ENCODE data around the gene PDK1.

Gene PDK1

DNA sequence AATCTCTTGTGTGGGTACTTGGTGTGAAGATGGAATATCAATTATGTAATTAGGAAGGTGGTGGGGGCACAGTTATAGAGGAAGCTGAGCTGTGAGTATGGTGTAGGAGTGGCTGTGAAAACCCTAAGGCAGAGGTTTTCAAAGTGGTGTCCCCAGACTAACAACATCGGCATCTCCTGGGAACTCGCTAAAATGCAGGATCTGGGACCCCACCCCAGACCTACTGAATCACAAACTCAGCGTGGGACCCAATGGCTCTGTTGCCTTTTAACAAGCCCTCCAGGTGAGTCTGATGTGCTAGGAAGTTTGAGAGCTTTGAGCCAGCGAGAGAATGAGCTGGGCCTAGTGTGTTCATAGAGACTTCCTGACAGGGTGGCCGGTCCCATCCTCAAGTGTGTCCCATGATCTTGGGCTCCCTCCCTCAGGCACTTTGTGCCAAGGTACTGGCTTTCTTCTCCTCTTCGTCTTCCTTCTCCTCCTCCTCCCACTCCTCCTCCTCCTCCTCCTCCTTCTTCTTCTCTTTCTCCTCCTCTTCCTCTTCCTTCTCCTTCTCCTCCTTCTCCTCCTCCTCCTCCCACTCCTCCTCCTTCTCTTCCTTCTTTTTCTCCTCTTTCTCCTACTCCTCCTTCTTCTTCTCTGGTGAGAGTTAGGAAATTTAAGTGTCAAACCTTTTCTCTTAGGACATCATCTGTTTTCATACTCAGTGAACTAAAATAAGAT, 86.6 kb downstream of the PDK1 start:
- no peak for DNase-seq

DNA sequence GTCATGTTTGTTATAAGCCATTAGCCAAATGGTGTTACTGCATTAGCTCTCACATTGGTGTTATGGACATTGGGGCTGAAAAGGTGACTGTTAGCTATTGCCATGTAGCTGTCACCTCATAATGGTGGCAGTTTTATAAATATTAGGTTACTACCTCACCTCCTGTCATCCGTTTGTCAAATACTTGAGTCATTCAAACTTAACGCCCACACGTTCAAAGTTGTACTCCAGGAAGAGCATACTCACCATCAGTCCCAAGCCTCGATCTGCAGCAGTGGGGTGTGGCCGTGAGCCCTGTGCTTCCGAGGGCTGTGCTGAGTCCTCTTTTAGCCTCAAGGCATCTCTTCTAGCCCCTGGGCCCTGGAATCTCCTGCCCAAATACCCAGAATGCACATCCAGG, 87.3 kb downstream of the PDK1 start:
- no peak for DNase-seq

DNA sequence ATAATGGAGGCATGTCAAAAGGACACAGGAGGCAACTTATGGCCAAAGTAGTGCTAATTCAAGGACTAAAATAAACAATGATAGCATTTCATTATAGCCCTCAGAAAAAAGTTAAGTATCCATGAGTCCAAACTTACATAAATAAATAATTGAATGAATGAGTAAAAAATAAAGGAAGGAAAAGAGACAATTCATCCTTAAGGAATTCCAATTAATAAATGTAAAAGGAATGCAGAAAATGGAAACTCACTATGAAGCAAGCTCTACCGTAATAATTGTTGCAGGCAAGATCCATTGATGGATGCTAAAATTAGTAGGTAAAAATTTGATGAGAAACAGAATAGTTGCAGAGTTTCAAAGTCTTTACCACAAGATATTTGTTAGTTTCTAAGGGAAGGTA, 91.5 kb downstream of the PDK1 start:
- DNase-seq: no peak

- DNase-seq: no peak
These were observed 99.4 kb downstream of the PDK1 start for GRCh38 chr2:172655091-172655837.

DNA sequence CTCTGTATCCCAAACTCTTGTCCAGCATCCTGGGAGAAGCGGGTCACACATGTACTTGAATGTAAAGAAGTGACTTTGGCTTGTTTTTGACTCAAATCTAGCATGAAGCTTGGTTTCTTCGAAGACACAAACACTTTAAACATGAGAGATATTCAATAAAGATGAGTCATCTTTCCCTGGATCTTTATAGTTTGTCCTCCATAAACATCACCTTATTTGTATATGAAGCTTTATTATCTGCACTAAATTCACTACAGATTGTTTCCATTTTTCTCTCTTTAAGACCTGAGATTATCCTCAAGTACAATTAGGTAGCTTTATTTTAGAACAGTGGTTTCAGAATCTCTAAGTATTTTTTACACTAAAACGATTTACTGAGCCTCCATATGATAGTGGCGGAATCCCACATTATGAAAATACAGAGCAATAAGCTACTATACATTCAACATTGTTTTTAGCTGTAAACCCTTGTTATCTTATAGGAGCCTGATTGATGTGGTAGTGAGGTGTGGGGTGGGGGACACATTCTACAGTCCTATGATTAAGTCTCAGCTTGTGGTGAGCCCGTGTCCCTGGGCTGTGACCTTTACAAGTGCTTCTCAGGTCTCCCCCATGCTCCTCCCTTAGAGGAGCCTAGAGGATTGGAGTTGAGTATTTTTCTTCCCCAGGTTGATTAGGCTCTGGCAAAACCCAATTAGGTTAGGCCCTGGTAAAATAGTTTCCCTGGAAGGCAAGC, 100.1 kb downstream of the PDK1 start:
- no peak for DNase-seq

Measured in suppressor macrophage treated with lipopolysaccharide for 4 hours (primary cell).